HG03064 (cell line): Measurements from ENCODE around the gene ALAS1.
"Not testable (repeated sequence)": the region's sequence is repeated elsewhere in the genome, so short reads cannot be mapped to it uniquely, and the experiment has no call there.

Source experiments
- ATAC-seq: cut with Tn5 transposase; IDR thresholded peaks from one replicate; pipeline ENCODE4 v1.9.1; 2021; ENCODE audit warnings: low read depth; ENCODE audit not compliant: unreplicated experiment

ALAS1 gene

DNA sequence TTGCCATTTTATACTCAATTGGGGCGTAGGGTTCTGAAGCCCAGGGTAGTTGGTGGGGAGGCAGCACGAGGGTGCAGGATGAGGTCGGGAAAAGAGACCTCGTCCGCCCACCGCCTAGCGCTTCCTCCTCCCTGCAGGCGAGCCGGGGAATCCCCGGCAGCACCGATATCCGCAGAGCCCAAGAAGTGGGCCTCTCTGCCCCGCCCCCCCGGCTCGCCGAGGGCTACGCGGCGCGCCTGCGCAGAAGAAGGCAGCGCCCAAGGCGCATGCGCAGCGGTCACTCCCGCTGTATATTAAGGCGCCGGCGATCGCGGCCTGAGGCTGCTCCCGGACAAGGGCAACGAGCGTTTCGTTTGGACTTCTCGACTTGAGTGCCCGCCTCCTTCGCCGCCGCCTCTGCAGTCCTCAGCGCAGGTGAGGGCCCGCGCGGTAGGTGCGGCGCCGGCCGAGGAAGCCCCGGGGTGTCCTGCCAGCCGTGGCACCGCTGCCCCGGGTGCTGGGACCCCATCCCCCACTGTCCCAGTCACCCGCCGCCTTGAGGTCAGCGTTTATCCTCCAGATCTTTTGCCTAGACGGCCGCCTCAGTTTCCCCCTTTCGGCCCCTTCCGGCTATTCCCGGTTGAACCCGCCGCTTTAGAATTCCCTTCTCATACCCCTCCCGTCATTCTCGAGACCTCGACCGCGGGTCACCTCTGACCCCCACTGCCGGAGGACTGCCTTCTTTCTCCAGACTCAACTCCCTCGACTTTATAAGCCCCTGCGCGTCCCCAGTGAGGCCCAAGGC lies at the start of gene ALAS1:
ALAS1 (plus strand) TSS at position 319 of the 784 bp plus-strand sequence. CDS start 1,082 bp downstream, outside the sequence.
- ATAC-seq = peak; percentile 78

DNA sequence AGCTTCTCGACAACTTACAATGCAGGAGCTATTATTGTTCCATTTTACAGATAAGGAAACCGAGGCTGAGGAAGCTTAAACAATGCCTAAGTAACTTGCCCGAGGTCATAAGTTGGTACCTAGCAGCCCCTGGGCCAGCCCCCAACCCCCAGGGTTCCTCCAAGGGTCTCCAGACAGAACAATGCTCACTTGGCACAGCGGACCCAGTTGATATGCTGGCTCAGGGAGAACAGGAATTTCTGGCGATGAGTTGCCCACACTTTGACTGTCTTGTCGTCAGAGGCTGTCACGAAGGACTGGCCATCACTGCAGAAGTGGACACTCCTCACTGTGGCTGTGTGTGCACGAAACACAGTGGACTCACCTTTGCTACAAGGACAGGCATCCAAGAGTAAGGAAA lies 48.9 kb upstream of the ALAS1 start:
- no peak for ATAC-seq

DNA sequence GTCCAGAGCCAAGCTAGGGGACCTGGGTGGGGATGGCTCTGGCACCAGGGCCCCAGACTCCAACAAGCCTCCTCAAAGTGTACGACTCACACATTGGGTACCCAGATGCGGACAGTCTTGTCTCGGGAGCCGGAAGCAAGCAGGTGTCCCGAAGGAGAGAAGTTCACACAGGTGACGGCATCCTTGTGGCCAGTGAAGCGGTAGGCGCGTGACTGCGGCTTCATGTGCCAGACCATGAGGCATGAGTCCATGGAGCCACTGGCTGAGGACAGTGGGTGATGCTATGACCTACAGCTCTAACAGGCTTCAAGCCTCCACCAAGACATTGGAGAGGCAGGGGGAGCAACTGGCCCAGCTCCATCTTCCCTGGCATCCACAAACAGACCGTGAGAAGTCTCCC lies 48.2 kb upstream of the ALAS1 start:
- no peak for ATAC-seq

DNA sequence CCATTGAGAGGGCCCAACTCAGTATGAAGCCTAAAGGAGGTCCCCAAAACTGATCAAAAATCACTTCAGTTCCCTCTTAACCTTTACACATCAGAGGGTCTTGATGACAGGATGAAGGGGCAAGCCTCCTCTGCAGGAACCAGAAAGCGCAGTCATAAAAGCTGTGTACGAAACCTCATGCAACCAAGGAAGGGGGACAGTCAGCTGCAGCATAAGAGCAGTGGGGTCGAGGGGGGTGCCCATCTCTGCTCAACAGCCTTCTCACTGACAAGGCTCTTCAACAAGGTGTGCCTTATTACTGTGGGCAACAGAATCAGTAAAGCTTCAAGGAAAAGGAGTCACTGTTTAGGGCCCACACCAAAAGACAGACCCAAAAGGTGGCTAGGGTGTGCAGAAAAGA lies 47.6 kb upstream of the ALAS1 start:
- no peak for ATAC-seq

DNA sequence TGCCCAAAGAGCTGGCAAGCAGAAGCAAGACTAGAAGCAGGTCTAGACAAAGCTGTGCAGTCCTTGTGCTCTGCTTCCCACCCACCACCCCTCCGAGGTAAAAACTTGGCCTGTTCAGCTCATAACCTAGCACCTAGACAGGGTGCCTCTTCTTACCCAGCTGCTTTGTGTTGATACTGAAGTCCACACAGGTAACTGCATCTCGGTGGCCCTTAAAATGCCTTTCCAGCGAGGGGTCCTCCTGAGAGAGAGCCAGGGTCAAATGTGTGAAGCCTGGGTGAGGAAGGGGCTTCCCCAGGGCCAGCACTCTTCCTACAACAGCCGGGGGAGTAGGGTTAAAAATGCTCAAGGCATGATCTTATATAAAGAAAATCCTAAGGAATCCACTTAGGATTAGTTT lies 47.1 kb upstream of the ALAS1 start:
- no peak for ATAC-seq

DNA sequence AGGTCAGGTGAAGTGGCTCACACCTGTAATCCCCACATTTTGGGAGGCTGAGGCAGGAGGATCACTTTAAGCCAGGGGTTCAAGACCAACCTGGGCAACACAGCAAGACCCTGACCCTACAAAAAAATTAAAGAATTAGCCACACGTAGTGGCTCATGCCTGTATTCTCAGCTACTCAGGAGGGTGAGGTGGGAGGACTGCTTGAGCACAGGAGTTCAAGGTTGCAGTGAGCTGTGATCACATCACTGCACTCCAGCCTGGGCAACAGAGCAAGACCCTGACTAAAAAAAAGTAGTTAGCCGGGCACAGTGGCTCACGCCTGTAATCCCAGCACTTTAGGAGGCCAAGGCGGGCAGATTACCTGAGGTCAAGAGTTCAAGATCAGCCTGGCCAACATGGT lies 46.0 kb upstream of the ALAS1 start:
- ATAC-seq = not testable (repeated sequence)

DNA sequence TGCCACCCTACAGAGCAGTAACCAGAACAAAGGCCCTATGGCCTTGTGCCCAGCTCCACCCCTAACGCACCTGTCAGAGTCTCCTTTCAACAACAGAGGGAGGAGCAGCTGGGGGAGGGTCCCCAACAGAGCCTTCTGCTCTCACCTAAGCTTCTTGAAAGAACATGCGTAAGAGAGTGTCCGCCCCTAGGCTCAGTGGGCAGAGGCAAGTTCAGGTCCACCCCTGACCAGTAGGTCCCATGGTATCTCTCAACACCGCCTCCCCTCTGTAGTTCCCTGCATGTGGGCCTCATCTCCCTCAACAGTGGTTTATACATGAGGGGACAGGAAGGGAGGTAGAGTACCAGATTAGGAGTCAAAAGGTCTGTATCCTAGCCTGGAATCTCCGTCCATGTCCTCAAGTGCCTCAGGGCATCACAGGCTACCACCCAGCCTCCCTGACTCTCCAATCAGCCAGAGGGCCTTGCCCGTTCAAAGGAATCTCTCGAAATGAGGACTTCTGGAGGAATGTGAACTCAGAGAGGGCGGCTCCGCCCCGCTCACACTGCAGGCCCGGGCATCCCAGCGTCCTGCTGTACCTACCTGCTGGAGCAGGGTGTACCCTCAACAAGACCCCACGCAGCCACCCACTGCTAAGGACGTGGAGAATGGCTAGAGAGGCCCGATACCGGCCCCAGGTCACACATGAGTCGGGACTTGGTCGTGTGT lies 44.4 kb upstream of the ALAS1 start:
- ATAC-seq = peak; percentile 20

DNA sequence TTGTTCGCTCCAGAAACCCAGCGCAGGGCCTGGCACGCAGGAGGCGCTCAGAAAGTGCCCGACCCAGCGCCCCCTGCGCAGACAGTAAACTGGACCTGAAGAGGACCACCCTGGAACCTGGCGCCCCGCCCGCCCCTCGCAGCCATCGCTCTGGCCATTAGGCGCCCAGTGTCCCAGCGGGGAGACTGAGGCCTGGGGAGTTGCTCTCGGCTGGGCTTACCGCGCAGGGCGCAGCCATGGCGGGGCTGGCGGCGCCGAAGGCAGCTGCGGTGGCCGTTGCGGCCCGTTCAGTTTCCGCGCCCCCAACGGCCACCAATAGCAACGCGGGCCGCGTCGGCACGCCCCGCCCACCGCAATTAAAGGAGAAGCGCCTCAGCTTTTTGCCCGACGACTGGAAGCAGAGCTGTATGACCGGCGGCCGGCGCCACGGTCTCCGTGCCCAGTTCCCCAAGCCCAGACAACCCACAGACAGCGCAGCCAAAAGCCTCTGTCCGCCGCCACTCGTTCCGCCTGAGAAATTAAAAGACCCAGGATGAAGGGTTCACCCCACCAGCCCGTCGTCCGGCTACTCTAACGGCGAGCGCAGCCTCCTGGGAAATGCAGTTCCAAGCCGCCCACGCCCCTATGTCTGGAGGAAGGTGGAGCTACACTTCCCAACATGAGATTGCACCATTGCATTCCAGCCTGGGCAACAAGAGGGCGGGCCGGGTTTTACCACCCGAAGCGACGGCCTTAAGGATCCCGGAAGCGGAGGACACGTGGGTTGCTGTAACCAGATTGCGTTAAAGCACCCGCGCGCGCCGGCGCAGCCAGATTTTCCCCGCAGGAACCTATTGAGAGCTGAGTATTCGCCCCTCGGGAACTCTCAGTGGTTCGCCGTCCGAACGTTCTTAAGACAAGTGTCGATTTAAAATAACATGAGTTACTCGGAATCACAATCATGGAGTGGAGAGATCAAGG lies 43.5 kb upstream of the ALAS1 start, which contains the start of gene POC1A:
POC1A (minus strand) TSS at position 289 of the 960 bp plus-strand sequence; CDS start at position 238, 51 bp downstream.
- peak; percentile 76 for ATAC-seq

DNA sequence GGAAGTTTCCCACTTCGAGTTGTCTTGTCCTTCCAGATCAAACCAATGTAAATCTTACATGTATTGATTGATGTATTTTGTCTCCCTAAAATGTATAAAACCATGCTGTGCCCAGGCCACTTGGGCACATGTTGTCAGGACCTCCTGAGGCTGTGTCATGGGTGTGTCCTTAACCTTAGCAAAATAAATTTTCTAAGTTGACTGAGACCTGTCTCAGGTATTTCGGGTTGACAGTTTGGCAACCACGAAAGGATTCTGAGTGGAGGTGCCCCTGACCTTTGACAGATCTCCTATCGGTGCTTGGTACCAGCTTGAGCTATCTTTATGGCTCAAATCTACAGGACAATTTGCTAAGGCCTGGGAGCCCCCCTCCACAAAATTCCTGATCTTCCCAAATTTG lies 42.0 kb upstream of the ALAS1 start:
- no peak for ATAC-seq

DNA sequence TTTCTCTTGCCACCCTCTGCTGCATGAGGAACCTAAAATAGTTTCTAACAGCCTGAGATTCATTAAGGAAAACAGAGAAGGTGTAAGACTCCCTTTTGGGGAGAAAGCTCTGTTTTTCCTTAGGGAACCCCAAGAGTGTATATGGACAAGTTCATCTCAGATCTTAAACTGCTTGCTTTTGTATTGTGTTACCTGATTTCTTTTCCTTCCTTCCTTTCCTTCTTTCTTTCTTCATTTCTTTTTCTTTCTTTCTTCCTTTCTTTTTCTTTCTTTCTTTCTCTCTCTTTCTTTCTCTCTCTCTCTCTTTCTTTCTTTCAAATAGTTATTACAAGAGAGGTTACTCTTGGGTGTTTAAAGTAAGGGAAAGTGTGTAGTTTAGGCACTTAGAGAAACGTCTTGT lies 38.5 kb upstream of the ALAS1 start:
- ATAC-seq = no peak

DNA sequence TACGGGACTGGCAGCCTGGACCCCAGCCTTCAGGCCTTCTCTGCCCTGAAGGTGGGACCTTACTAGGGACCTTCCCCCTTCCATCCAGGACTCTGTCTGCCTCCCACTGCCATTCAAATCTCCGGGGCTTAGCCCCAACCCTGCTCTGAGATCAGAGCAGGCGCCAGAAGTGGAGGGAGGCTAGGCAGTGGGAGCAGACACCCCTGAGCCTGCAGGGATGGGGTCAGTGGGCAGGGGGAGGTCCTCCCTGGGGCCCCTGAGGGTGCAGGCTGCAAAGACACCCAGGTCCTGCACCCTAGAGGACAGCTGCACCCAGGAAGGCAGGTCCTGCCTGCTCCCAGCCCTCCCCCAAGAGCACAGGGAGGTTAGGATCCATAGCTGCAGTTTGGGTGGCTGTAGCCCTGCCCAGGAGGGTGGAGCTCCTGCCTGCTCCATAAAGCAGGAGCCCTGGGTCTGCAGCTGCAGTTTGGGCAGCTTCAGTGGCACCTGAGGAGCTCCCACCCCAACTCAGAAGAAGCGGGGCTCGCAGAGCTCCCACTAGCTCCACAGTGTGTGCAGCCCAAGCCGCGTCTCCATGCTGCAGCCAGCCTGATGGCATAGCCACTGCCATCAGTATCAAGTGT lies 35.6 kb upstream of the ALAS1 start:
- ATAC-seq = no peak

DNA sequence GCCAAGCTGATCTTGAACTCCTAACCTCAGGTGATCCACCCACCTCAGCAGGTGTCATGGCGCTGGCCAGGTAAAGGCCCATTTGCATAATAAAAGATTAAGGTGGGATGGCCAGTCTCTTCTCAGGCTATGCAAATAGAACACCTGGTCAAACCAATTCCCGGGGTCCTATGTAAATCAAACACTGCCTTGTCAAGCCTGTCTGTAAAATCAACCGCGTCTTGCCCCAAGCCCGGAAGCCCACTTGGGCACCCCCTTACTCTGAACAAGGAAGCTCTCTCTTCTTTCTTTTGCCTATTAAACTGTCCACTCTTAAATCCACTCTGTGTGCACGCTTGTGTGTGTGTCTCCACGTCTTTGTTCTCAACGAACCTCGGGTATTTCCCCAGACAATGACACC lies 30.7 kb upstream of the ALAS1 start:
- no peak for ATAC-seq

DNA sequence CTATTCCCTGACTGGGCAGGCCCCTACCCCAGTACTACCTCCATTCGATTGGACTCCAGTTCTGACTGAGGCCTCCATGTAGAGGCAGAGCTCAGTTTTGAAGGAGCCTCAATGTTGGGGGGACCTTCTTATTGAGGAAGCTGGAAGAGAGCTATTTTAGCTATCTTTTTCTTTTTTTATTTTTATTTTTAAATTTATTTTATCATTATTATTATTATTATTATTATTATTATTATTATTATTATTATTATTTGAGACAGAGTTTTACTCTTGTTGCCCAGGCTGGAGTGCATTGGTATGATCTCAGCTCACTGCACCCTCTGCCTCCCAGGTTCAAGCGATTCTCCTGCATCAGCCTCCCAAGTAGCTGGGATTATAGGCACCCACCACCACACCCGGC lies 27.7 kb upstream of the ALAS1 start:
- not testable (repeated sequence) for ATAC-seq

DNA sequence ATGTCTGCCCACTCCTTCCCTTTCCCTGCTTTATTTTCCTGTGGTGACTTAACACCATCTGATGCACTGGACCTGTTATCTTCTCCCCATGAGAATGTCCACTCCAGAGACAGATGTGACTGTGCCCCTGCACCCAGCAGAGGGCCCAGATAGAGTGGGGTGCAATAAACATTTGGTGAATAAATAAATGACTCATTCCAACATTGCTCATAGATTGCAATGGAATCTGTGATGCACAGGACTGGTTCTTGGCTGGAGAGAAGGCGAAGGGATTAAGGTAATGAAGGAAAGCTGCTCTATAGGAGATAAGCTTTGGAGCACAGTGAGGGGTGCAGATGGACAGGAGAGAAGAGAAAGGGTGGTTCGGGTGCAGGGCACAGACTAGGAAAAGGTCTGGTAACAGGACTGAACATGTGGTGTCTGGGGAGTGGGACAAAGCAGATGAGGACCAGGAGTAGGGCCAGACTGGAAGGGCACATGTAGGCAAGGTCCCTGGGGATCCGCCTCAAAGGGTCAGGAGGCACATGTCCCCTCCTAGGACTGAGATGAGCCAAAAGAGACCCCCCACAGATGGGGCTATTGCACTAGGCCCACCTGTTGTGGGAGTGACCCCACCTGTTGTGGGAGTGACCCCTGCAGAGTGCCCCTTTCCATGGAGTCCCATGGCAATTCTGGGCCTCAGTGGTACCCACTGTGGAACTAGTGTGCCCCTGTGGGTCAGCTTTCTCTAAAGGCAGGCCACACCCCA lies 26.3 kb upstream of the ALAS1 start:
- ATAC-seq = no peak

DNA sequence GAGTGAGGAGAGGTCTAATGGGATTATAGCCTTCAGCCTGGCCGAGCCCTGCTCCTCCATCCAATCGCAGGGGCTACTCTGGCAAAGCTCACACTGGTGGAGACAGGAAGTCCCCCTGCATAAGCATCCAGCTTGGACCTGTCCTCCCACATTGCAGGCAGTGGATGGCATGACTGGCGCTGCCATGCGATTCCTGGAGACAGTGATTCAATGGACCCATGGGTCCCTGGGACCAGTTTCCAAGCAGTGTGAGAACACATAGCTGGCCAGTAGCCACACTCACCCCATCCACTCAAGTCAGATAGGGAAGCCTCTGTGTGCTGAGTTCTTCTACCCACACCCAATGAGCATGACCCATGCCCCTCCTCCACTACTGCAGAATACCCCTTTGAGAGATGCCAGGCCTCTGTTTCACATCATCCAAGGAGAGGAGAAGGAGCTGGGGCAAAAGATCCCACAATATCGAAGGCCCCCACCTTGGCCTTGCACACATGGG lies 25.6 kb upstream of the ALAS1 start:
- ATAC-seq = no peak

DNA sequence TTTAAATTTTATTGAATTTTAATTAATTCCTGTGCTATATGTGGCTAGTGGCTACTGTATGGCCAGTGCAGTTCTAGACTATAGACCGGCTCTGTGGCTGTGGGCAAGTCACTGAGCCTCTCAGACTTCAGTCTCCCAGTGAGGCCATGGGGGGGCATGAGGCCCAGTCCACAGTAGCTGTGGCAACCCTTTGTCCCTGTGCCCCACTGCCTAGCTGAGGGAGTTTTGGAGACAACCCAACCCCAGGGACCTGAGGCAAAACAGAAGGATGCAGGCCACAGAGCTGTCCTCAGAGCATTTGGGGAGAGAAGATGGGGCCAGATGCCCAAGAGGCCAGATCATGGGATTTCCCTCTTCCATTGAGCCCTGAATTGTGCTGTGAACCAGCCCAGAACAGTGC lies 24.9 kb upstream of the ALAS1 start:
- no peak for ATAC-seq

DNA sequence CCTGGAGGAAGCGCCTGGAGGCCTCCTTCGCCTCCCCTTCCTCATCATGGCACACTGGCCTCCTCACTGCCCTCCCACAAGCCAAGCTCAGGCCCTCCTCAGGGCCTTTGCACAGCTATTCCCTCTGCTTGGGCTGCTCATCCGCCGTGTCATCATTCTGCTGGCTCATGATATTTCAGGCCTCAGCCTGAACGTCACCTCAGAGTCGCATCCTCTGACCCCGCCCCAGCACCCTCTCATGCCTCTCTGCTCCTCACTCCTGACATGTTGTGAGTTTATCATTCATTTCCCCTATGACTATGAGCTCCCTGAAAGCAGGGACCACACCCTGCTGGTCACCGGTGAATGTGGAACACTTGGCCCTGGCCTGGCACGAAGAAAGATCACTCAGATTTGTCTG lies 23.1 kb upstream of the ALAS1 start:
- ATAC-seq = no peak

DNA sequence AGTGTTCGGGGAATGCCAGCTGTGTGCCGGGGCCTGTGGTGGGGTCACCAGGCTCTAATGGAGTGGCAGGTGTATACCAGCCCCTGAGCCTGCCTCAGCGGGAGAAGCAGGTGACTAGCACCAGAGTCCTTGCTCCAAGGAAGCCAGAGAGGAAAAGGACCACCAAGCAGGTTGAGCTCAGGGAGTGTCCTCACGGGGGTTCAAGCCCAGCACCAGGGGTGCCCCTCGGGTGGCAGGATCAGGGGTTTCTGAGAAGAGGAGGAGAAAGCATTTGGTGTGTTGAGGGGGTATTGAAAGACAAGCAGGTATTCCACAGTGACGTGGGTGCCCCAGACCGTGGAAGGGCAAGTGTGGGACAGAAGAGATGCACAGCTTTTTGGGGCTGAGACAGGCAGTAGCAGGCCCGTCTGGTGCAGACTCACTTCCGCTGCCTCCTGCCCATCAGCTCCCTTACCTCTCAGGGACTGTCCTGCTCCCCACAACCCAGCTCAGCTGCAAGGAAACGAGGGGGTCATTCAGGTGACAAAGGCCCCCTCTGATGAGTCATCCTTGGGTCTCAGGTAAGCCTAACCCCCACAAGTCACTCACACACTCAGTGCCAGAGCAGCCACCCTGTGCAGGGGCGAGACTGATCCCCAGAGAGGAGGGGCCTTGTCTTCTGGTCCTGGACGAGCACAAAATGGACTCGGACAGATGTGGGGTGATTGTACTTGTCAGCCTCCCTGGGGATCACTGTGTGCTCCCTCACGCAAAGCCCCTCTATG lies 22.4 kb upstream of the ALAS1 start:
- ATAC-seq = no peak
